Peyer's patch (tissue), 4 donors: ENCODE data around the gene SCARB2. TPM values are rescaled to one million over a fixed set of nuclear protein-coding genes. Genes with fewer than 3 reads are reported as not detected.

ENCODE experiments used
- DNase-seq, 3 donors: peaks; one replicate each; pipeline ENCODE4 v3.0.0-alpha.2; 2017 to 2019
- H3K27ac ChIP-seq, 4 donors: fragments of 200-600 bp; sonication (generic); one replicate each; pipeline ENCODE4 v1.5.1; 2016 to 2019
- H3K27me3 ChIP-seq, 2 donors: fragments of 200-600 bp; sonication (generic); one replicate each; pipeline ENCODE4 v1.5.1; 2019
- H3K36me3 ChIP-seq, 3 donors: fragments of 200-600 bp; sonication (generic); one replicate each; pipeline ENCODE4 v1.5.1; 2016 to 2019
- H3K4me1 ChIP-seq, 4 donors: fragments of 200-600 bp; sonication (generic); one replicate each; pipeline ENCODE4 v1.5.1; 2016 to 2019
- H3K4me3 ChIP-seq, 4 donors: fragments of 200-600 bp; sonication (generic); 1 replicate in 3 of 4; 2 replicates in 1 of 4; pipeline ENCODE4 v1.5.1; 2016 to 2019; ENCODE audit warnings: mild to moderate bottlenecking in 1 of 4
- H3K9me3 ChIP-seq, 4 donors: fragments of 200-600 bp; sonication (generic); one replicate each; pipeline ENCODE4 v1.5.1; 2016 to 2019; ENCODE audit warnings: mild to moderate bottlenecking in 1 of 4
- POLR2A ChIP-seq, 2 donors: fragments of 450-650 bp; IDR thresholded peaks; one replicate each; pipeline ENCODE4 v1.5.1; 2017; ENCODE audit warnings: antibody characterized with exemption in 2 of 2, mild to moderate bottlenecking in 2 of 2, moderate library complexity in 2 of 2
- total RNA-seq, 4 donors: library from RNA; depleted of rRNA; stranded (reverse); fragments of >200 nt; gene quantifications; one replicate each; pipeline ENCODE4 v1.1.0, GENCODE V29; 2016
- TF ChIP-seq, protein P1 (sequence below), 6 experiments: fragments of 450-650 bp in 4 of 6; fragments of 200-600 bp in 2 of 6; sonication (generic) in 1 of 6; IDR thresholded peaks; one replicate each; pipeline ENCODE4 v1.5.1; 2017 to 2019; ENCODE audit warnings: antibody characterized with exemption in 6 of 6, mild to moderate bottlenecking in 3 of 6, moderate library complexity in 1 of 6

SCARB2 gene
- 100 to 1,000 TPM in 3 of 4 donors, 10 to 100 TPM in 1; 40.4 to 225 (median 170) TPM for total RNA-seq

DNA sequence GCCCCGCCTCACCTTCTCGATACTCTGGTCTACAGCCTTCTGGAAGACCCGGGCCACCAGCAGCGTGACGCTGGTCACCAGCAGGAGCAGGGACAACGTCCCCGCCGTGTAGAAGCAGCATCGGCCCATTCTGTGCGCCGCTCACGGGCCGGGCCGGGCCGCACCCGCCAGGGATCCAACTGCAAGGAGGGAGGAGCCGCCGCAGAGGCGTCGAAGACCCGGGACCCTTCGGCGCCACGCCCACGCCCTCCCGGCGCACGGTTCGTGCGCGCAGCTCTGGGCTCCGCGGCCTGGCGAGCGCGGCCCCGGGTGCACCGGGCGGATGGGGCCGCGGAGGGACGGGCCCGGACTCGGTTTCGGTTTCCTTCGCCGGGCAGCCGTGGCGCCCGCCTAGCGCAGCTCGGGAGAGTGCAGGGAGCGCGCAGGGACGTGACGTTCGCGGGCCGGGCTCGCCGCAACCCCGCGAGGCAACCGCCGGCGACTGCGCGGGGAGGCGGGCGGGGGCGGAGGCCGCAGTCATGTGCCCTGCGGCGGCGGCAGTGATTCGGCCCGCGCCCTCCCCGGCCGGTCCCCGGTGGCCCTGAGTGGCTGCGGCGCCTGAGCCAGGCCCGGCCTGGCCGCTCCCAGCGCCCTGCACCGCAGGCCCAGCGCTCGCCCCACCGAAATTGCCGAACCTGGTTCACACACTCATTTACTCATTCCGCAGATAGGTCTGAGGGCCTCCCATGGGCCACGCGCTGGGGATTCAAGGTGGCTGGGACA is at the start of gene SCARB2:
SCARB2 (minus strand) TSS at position 410 of the 762 bp plus-strand sequence; CDS start at position 129, 281 bp downstream.
- Histone ChIP-seq H3K4me3 (peak within 1 kb of the TSS; percentile 46 to 75 (median 72)), H3K27me3 (no peaks in the 10 kb centered on the region), H3K27ac (peak within 1 kb of the TSS; percentile 85 to 98 (median 92)), H3K4me1 (peaks cover 4 to 66% (median 11%) of the 10 kb centered on the region in 4 donors), H3K36me3 (peaks cover 0 to 3% (median 0%) of the 10 kb centered on the region in 3 donors), H3K9me3 (no peaks in the 10 kb centered on the region)
- TF ChIP-seq, protein P1, sequence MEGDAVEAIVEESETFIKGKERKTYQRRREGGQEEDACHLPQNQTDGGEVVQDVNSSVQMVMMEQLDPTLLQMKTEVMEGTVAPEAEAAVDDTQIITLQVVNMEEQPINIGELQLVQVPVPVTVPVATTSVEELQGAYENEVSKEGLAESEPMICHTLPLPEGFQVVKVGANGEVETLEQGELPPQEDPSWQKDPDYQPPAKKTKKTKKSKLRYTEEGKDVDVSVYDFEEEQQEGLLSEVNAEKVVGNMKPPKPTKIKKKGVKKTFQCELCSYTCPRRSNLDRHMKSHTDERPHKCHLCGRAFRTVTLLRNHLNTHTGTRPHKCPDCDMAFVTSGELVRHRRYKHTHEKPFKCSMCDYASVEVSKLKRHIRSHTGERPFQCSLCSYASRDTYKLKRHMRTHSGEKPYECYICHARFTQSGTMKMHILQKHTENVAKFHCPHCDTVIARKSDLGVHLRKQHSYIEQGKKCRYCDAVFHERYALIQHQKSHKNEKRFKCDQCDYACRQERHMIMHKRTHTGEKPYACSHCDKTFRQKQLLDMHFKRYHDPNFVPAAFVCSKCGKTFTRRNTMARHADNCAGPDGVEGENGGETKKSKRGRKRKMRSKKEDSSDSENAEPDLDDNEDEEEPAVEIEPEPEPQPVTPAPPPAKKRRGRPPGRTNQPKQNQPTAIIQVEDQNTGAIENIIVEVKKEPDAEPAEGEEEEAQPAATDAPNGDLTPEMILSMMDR (IDR thresholded peaks at IDR 0.05), result peak in 2 of 6 experiments; percentile 2 to 9
- TF ChIP-seq POLR2A (IDR thresholded peaks at IDR 0.05), result peak; percentile 80 to 89
- DNase-seq, result peak; percentile 73 to 94 (median 93)

- Histone ChIP-seq H3K4me3 (no peak overlapping the region), H3K36me3 (no peaks in the 10 kb centered on the region), H3K9me3 (no peaks in the 10 kb centered on the region), H3K27ac (no peak overlapping the region), H3K27me3 (no peaks in the 10 kb centered on the region), H3K4me1 (no peaks in the 10 kb centered on the region)
- no peak for TF ChIP-seq POLR2A (IDR thresholded peaks at IDR 0.05)
- TF ChIP-seq, protein P1 (IDR thresholded peaks at IDR 0.05), result no peak
- DNase-seq, result no peak
Measured at GRCh38 chr4:76260571-76260970, 46.9 kb upstream of the SCARB2 start.

DNA sequence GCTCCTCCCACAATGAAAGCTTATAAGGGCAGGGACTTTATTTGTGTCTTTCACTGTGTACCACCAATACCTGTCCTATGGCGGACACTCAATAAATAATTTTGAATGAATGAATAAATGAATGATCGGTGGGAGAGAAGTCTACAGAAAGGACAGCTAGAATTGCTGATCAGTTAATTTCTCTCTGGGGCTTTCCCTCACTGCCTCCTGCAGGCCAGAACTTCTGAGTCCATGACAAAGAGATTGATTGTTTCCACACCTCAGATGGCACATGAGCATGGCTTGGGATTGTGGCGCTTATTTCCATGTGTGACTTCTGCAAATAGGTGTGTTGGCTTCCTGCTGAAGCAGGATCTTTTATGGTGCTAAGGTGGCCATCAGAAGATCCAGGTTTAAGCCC is 44.2 kb upstream of the SCARB2 start:
- Histone ChIP-seq H3K36me3 (no peaks in the 10 kb centered on the region), H3K9me3 (no peaks in the 10 kb centered on the region), H3K27me3 (no peaks in the 10 kb centered on the region), H3K4me1 (no peaks in the 10 kb centered on the region), H3K4me3 (no peak overlapping the region), H3K27ac (no peak overlapping the region)
- TF ChIP-seq, protein P1 (IDR thresholded peaks at IDR 0.05), result no peak
- TF ChIP-seq POLR2A (IDR thresholded peaks at IDR 0.05), result no peak
- no peak for DNase-seq

DNA sequence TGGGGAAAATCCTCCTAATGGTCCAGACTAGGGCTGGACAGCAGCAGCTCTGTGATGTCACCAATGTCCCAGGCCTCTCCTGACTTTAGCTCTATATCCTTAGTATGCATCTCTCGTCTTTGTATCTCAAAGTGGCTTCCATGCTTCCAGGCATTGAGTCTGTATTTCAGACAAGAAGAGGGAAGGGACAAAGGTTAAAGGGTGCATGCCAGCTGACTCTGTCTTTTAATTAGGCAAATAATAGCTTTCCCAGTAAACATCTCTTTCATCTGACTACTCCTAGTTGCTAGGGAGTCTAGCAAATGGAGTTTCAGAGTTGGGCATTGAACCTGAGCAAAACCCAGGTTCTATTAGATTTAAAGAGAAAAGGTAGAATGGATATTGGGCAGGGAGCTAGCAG is 43.3 kb upstream of the SCARB2 start:
- no peaks in the 10 kb centered on the region for H3K4me1 ChIP-seq
- DNase-seq, result no peak
- no peaks in the 10 kb centered on the region for H3K36me3 ChIP-seq
- no peak overlapping the region for H3K4me3 ChIP-seq
- H3K27me3 ChIP-seq, result no peaks in the 10 kb centered on the region
- no peak overlapping the region for H3K27ac ChIP-seq
- no peaks in the 10 kb centered on the region for H3K9me3 ChIP-seq
- no peak for TF ChIP-seq POLR2A (IDR thresholded peaks at IDR 0.05)
- TF ChIP-seq, protein P1 (IDR thresholded peaks at IDR 0.05), result no peak

DNA sequence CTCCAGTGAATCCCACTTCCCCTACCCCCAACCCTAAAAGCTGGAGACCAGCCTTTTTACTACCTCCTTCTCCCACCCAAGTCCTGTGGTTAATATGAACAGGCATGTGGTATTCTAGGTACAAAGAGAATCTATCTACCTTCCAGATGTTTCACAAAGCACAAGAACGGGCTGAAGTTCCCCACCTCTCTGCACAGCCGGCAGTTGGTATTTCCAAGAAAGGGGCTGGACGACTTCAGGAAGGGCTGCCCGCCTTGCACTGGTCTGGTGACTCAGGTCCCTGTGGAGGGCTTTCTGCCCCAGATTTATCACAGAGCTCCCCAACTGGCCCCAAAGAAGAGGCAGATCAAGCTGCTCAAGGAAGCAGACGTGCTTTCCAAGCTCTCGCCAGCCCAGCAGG is 42.4 kb upstream of the SCARB2 start:
- no peaks in the 10 kb centered on the region for H3K36me3 ChIP-seq
- H3K4me1 ChIP-seq, result peaks cover 0 to under 1% (median 0%) of the 10 kb centered on the region in 4 donors
- no peak overlapping the region for H3K27ac ChIP-seq
- no peaks in the 10 kb centered on the region for H3K9me3 ChIP-seq
- no peak for DNase-seq
- no peak overlapping the region for H3K4me3 ChIP-seq
- no peaks in the 10 kb centered on the region for H3K27me3 ChIP-seq
- TF ChIP-seq, protein P1 (IDR thresholded peaks at IDR 0.05), result no peak
- no peak for TF ChIP-seq POLR2A (IDR thresholded peaks at IDR 0.05)
